Esophagus (tissue), 2 donors: Measurements from ENCODE around the gene GRM8. TPM values are rescaled to one million over a fixed set of nuclear protein-coding genes. Genes with fewer than 3 reads are reported as not detected.

ENCODE experiments used
- H3K27ac ChIP-seq, 2 donors: one replicate each; pipeline ENCODE4 v1.5.1; 2013; ENCODE audit warnings: low read depth in 2 of 2, mild to moderate bottlenecking in 2 of 2, inconsistent platforms in 1 of 2, low read length in 1 of 2, moderate library complexity in 1 of 2
- H3K27me3 ChIP-seq, 2 donors: one replicate each; pipeline ENCODE4 v1.6.1; 2013; ENCODE audit warnings: low read length in 2 of 2, control low read depth in 1 of 2, mild to moderate bottlenecking in 1 of 2; ENCODE audit not compliant: insufficient read depth in 2 of 2, control insufficient read depth in 1 of 2
- H3K36me3 ChIP-seq, 2 donors: one replicate each; pipeline ENCODE4 v1.6.1; 2013; ENCODE audit warnings: low read length in 1 of 2; ENCODE audit not compliant: control insufficient read depth in 2 of 2, insufficient read depth in 2 of 2
- H3K4me1 ChIP-seq, 2 donors: one replicate each; pipeline ENCODE4 v1.6.1; 2013; ENCODE audit warnings: low read length in 1 of 2; ENCODE audit not compliant: control insufficient read depth in 2 of 2, insufficient read depth in 2 of 2
- H3K4me3 ChIP-seq, 2 donors: one replicate each; pipeline ENCODE4 v1.5.1; 2013; ENCODE audit warnings: low read length in 2 of 2, mild to moderate bottlenecking in 2 of 2, low read depth in 1 of 2, moderate library complexity in 1 of 2
- H3K9me3 ChIP-seq, 2 donors: one replicate each; pipeline ENCODE4 v1.6.1; 2013; ENCODE audit warnings: mild to moderate bottlenecking in 2 of 2, low read depth in 1 of 2, low read length in 1 of 2, moderate library complexity in 1 of 2; ENCODE audit not compliant: control insufficient read depth in 2 of 2, insufficient read depth in 1 of 2
- WGBS, 2 donors: extraction: QIAGEN DNeasy Blood & Tissue Kit; methylation state at CpG; one replicate each; pipeline ENCODE4 v1.1.7; 2013; 5-methylcytosine and 5-hydroxymethylcytosine counted together
- polyA plus RNA-seq, 2 donors: library from polyadenylated mRNA; stranded (reverse); fragments of 200-250 nt; gene quantifications; one replicate each; pipeline ENCODE4 v1.2.3, GENCODE V29; 2013
- donor health status: healthy with polysubstance abuse.
- donor health status: Bipolar disorder and iron deficiency.

The GRM8 gene
- polyA plus RNA-seq, 2 donors = 0.19 TPM; not detected in 1

- Histone ChIP-seq H3K4me3 (no peak overlapping the region), H3K36me3 (no peaks in the 10 kb centered on the region), H3K27ac (no peak overlapping the region), H3K4me1 (no peaks in the 10 kb centered on the region), H3K9me3 (no peaks in the 10 kb centered on the region), H3K27me3 (no peaks in the 10 kb centered on the region)
- WGBS, 2 donors = 54 to 63% methylated on average over 2 of the region's 2 CpGs
Measured at GRCh38 chr7:127162366-127162765, 90.4 kb downstream of the GRM8 start.

- H3K36me3 ChIP-seq = no peaks in the 10 kb centered on the region
- WGBS, 2 donors = 62 to 72% methylated on average over 3 of the region's 3 CpGs
- H3K9me3 ChIP-seq = no peaks in the 10 kb centered on the region
- H3K4me1 ChIP-seq = no peaks in the 10 kb centered on the region
- no peaks in the 10 kb centered on the region for H3K27me3 ChIP-seq
- H3K27ac ChIP-seq = no peak overlapping the region
- no peak overlapping the region for H3K4me3 ChIP-seq
Measured at GRCh38 chr7:127158659-127159058, 94.1 kb downstream of the GRM8 start.

DNA sequence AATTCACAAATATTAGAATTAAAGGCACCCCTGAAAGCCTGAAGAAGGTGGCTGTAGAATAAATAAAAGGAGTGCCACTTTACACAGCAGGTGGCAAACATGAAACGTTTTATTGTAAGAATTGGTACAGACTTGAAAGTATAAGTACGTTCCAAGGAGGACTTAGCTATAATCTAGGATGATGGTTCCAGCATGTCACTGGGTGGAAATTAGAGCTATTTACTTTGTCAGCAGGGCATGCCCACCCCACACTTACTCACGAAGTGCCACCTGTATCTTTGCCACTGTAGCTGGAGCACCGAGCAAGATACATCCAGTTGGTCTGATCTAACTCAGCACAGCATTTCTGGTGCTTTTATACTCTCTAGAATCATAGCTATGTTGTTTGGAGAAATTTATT lies 97.8 kb downstream of the GRM8 start:
- 53 to 58% methylated on average over 4 of the region's 4 CpGs for whole genome bisulfite sequencing, 2 donors
- no peak overlapping the region for H3K27ac ChIP-seq
- H3K9me3 ChIP-seq = no peaks in the 10 kb centered on the region
- no peak overlapping the region for H3K4me3 ChIP-seq
- no peaks in the 10 kb centered on the region for H3K27me3 ChIP-seq
- H3K4me1 ChIP-seq = no peaks in the 10 kb centered on the region
- no peaks in the 10 kb centered on the region for H3K36me3 ChIP-seq

DNA sequence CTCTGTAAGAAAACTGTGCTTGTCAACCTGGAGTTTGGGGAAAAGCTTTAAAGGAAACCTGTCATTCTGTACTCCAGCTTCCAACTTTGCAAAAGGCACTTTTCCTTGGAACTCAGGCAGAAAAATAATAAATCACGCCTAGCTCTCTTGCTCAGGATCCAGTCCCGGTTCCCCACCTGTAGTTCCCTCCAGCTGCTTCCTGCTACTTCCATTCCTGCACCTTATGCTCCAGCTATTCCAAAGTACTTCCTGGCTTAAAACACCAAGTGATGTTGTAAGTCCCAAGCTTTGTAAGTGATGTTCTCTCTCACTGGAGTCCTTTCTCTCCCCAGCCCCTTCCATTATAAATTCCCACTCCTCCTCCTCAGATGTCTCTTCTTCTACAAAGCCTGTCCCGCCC lies 98.6 kb downstream of the GRM8 start:
- Histone ChIP-seq H3K4me1 (no peaks in the 10 kb centered on the region), H3K27me3 (no peaks in the 10 kb centered on the region), H3K36me3 (no peaks in the 10 kb centered on the region), H3K27ac (no peak overlapping the region), H3K4me3 (no peak overlapping the region), H3K9me3 (no peaks in the 10 kb centered on the region)
- WGBS, 2 donors = 71 to 78% methylated on average over 3 of the region's 3 CpGs

DNA sequence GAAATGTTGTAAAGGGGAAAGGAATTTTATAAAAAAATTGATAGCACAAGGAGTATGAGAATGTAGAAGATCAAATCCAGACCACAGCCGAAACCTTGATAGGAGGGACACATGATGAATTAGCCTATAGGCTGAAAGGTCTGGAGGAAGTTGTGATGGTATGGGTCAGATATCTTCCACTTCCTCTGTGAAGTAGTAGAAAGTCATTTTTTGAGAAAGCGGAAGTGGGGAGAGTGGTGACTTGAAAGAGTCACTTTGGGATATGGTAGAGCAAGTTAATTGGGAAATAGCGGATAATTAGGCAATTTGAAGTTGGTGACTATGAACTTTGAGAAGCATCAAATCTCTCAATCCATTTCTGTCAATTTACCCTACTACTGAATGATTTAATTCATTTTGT lies 99.4 kb downstream of the GRM8 start:
- Histone ChIP-seq H3K27ac (no peak overlapping the region), H3K27me3 (no peaks in the 10 kb centered on the region), H3K4me1 (no peaks in the 10 kb centered on the region), H3K9me3 (no peaks in the 10 kb centered on the region), H3K36me3 (no peaks in the 10 kb centered on the region), H3K4me3 (no peak overlapping the region)
- WGBS, 2 donors = 89 to 97% methylated on average over 3 of the region's 3 CpGs

DNA sequence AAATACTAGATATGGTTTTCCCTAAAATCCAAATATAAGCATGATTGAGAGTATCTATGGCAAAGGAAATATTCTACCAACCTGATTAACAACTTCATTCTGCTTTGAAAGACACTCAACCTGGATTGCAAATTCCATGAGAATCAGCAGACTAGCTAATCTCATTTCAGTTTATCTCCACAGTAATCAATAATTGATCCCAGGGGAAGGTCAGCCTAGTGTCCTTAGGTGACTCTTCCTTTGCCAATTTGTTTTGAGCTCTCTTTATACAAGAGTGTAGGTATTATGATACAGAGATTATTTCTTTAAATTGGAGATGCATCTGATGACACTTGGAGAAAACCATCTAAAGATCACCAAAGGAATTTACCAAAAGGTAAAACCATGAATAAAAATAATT lies 100.3 kb downstream of the GRM8 start:
- H3K4me1 ChIP-seq = no peaks in the 10 kb centered on the region
- H3K36me3 ChIP-seq = no peaks in the 10 kb centered on the region
- no peaks in the 10 kb centered on the region for H3K27me3 ChIP-seq
- H3K4me3 ChIP-seq = no peak overlapping the region
- H3K9me3 ChIP-seq = no peaks in the 10 kb centered on the region
- no peak overlapping the region for H3K27ac ChIP-seq

DNA sequence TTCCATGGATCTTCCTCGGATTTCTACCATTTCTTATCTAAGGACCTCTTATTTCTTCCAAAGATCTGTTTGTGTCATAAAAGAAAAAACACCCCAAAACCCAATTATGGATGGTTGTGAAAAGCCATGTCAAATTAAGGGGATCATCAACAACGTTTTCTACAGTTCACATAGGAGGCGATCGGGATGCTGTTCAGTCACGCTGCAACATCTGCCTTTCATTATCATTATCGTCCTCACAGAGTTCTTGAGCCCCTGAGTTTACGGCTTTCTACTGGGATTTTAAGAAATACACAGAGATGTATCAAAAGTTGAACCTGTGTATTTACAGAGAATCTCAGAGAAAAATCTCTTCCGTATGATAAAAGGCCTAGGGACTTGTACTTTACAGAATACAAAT lies 101.4 kb downstream of the GRM8 start:
- 86 to 88% methylated on average over 8 of the region's 8 CpGs for WGBS, 2 donors
- Histone ChIP-seq H3K27me3 (no peaks in the 10 kb centered on the region), H3K9me3 (no peaks in the 10 kb centered on the region), H3K36me3 (no peaks in the 10 kb centered on the region), H3K4me1 (no peaks in the 10 kb centered on the region), H3K4me3 (no peak overlapping the region), H3K27ac (no peak overlapping the region)

DNA sequence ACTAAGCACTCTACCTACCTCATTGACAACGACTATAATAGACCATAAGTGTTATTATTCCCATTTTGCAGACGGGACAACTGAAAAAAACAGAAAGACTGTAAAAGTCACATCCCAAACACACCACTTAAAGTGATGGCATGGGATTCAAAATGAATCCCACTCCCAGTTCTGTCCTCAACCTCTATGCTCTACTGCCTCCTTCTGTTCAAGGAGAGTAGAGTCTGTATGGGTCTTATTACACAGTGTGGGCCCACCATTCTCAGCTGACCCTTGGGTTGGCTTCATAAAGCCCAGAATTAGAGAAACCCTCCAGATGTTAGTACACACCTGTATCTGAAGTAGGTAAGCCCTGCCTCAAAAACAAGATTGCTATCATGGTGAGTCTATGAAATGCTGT lies 102.2 kb downstream of the GRM8 start:
- no peaks in the 10 kb centered on the region for H3K4me1 ChIP-seq
- WGBS, 2 donors = 48 to 57% methylated on average over 2 of the region's 2 CpGs
- no peaks in the 10 kb centered on the region for H3K27me3 ChIP-seq
- no peak overlapping the region for H3K4me3 ChIP-seq
- no peaks in the 10 kb centered on the region for H3K9me3 ChIP-seq
- no peak overlapping the region for H3K27ac ChIP-seq
- no peaks in the 10 kb centered on the region for H3K36me3 ChIP-seq

DNA sequence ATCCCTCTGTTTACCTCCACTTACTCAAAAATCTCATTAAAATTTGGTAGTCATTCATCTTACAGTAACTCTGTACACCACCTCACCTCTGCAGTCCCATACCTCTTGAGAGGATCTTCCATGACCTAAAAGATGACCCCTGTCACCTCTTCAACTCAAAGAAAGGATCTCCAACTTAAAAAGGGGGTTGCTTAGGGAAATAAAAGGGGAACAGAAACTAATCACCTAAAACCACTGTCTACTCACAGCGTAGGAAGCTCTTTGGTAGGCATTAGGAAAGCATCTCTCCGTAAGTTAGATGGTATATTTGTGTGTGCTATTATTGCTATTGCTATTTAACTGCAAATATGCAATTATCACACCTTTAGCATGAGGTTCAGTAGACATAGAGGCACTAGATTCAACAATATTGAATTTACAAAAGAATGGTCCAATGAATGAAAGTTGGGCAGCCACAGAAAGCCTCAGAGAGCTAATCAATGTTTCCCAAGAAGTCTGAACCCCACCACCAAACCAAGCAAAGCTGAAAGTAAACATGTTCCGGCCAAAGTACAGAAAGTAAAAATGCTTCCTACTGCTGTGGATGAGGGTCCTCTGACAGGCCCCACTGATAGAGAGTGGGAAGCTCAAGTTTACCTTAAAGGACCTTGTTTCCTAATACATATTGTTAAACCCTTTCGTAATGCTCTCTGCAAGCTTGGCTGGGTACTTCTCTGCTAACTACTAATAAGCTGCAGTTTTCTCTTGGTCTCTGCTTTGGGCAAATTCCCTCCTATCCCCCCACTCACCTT lies 105.8 kb downstream of the GRM8 start:
- no peak overlapping the region for H3K4me3 ChIP-seq
- no peaks in the 10 kb centered on the region for H3K27me3 ChIP-seq
- no peaks in the 10 kb centered on the region for H3K4me1 ChIP-seq
- H3K27ac ChIP-seq = no peak overlapping the region
- H3K9me3 ChIP-seq = no peaks in the 10 kb centered on the region
- WGBS, 2 donors = 74 to 76% methylated on average over 4 of the region's 4 CpGs
- H3K36me3 ChIP-seq = no peaks in the 10 kb centered on the region

DNA sequence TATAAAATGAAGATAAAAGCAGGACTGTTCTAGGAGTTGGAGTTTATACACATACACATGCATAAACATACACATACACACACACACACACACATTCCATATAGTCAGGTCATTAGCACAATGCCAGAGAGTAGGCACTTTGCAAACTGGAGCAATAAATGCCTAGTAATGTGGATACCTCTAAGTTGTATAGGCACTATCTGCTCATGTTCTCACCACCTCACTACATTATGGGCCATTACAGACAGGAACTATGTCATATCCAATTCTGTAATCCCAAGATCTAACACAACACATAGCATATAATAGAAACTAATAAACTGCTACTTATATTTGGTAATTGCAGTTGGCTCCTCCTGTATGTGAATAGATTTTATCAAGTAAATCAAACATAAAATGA lies 115.6 kb downstream of the GRM8 start:
- no peaks in the 10 kb centered on the region for H3K4me1 ChIP-seq
- H3K27ac ChIP-seq = no peak overlapping the region
- H3K9me3 ChIP-seq = no peaks in the 10 kb centered on the region
- no peak overlapping the region for H3K4me3 ChIP-seq
- no peaks in the 10 kb centered on the region for H3K36me3 ChIP-seq
- no peaks in the 10 kb centered on the region for H3K27me3 ChIP-seq
